HG03097 (cell line): ENCODE measurements around the gene LRRC4C.
A peak's percentile ranks its signal among the peaks of the same experiment; 100 is the strongest.

Experiments used
- ATAC-seq: cut with Tn5 transposase; IDR thresholded peaks from one replicate; pipeline ENCODE4 v1.9.1; 2021; ENCODE audit not compliant: unreplicated experiment, low FRiP score

Gene LRRC4C

DNA sequence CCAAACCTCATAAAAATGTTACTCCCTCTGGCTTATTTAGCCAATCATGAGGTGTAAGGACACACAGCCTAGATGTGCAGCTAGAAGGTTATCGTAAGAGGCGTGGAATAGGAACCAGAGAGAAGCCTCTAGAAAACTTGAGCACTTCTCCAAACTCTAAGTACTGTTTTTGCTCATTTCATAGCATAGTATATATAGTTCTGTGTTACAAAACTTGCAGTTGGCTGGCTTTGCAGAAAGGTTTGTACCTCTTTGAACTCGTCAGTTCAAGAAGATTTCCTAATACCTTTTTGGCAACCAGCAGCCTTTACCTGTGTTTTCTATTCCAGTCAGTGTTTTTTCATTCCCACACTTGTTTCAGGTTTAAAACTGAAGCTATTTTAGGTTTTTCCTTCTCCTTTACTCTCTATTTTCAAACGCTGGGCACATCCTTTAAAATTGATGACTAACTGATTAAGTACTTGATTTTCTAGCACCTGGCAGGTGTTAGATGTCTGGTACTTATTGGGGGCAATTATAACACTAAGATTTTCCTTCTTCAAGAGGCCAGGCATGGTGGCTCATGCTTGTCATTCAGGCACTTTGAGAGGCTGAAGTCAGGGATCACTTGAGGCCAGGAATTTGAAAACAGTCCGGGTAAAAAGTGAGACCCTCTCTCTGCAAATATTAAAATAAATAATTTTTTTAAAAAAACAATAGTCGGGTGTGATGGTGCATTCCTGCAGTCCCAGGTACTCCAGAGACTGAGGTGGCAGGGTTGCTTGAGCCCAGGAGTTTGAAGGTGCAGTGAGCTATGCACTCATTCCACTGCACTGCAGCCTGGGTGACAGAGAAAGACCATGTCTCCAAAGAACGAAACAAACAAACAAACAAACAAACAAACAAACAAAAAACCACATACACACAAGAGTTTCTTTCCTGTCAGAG lies 125.2 kb downstream of the LRRC4C start:
- ATAC-seq, result no peak

DNA sequence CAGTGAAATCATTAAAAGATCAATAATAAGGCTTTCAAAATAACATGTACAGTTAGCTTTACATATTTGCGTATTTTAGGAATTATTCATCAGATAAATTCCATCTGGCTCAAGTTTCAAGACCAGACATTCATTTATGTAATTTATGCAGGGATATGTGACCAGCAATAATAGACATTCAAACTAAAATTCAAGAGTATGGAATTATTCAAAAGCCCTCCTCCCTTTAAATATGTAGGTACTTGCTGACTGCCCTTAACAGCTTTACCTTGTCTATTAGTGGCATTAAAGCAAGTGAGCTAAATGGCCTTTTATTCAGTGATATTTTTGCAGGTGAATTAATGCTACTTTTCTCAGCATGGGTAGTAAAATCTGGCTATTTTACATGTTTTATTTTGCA lies 126.1 kb downstream of the LRRC4C start:
- ATAC-seq, result no peak

DNA sequence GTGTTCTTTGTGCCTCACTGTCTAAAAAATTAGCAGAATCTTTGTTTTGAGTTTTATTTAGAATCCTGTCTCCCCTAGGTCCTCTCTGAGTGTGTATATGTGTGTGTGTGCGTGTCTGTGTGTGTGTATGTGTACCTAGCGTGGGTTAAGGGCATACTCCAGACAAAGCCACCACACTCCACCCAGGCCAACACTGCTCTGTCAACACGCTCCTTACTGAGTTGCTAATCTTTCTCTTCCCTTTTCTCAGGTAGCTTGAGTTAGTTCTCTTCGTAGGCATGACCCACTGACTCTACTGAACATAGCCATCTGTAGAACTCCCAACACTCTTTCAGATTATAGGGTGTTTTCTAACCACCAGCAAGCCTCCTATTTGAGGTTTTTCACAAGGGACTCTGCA lies 131.1 kb downstream of the LRRC4C start:
- ATAC-seq, result no peak

DNA sequence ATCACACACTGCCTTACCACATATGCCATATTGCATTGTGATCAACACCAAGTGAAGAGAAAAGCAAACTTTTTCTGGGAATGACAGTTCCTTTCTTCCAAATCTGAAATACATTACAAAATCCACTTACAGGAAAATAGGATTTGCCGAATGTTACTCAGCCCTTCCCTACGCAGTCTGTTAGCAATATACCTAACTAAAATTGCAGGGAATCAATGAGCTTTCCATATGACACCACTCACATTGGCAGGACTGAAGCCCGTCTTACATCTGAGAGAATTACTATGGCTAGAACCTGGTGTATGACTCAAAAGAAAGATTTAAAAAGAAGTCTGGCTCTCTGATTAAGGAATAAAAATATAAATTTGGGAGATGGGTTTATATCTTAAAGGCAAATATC lies 136.0 kb downstream of the LRRC4C start:
- ATAC-seq, result no peak

DNA sequence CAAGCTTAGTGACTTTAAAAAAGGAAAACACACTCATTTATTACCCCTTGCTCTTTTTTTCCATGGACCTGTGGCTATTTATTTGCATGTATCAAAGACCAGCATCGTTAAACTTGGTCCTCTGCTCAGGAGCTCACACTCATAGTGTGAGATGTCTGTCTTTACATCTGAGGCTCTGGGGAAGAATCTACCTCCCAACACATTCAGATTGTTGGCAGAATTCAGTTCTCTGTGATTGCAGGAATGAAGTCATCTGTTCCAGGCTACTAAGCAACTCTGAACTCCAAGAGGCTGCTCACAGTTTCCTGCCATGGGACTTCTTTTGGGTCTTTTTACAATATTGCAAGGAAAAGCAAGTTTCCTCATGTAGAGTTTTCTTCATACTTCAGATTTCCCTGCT lies 138.8 kb downstream of the LRRC4C start:
- ATAC-seq, result no peak

DNA sequence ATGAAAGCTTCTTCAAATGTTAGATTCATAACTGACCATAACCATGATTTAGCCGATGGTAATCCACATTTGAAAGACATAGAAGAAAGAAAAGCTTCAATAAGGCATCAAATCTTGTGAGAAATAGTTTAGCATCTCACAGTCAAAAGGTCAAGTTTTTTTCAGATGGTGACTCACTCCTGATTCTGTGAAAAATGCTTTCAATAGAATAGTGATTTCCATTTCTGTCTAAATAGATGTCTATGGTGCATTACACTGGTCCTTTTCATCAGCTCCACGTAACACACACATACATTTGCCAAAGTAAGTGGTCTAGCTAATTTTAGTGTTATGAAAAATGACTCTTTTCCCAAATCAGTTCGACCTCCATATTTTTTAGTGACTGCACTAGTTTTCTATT lies 139.2 kb downstream of the LRRC4C start:
- no peak for ATAC-seq

DNA sequence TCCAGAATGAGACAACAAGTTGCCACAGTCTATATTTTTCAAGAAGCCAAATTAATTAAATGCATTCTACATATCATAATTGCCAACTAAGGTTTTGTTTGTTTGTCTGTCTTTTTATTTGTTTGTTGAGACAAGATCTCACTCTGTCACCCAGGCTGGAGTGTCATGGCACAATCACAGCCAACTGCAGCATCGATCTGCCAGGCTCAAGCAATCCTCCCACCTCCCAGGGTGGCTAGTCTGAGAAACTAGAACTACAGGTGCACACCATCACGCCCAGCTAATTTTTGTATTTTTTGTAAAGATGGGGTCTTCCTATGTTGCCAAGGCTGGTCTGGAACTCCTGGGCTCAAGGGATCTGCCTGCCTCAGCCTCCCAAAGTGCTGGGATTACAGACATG lies 140.0 kb downstream of the LRRC4C start:
- ATAC-seq, result no peak

DNA sequence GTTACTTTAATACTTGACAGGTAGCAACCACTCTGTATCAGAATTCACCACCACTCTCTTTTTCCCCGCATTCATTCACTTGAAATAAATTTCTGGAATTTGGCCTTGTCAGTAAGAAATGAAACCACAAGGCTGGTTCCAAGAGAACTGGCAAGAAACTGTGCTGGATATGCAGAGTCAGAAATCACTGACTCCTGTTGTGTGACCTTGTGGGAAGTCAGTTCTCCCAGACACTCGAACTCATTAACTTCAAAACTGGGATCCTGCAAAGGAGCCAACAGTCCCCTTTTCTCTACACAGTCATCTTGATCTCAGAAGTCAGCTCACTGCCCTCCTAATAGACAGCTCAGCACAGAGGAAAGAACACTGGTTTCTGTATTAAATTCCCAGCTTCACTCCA lies 142.7 kb downstream of the LRRC4C start:
- no peak for ATAC-seq

DNA sequence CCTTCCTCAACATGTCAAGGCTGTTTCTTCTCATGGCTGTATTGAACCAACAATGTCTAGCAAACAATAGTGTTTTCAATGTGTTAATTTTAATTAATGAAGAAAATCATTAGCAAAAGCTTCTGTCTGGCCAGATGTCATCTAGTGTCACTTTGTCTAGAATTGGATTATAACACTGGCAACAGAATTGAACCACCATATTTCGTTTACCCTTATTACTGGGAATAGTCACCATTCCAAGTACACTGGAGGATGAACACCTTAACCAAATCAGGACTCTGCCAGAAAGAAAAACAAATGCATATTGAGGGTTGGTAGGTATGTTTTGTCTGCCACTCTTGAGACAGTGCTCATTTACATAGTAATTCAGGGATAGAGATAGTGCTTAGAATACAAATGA lies 146.2 kb downstream of the LRRC4C start:
- no peak for ATAC-seq

DNA sequence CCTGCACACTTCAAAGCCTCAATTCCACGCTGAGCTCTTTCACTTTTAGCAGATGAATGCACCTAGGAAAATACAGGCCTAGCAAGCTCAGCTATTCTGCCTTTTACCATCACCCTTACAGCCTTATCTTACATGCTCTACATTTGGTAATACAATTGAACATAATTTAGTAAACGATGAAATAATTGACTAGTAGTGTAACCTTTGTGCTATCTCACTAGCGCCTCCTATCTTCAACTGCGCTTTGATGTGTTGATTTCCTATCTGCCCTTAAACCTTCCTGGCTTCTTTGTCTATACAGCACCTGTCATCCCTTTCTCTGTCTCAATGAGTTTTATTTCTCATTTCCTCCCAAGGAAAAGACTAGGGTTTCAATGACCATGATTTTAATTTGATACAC lies 149.7 kb downstream of the LRRC4C start:
- peak; percentile 9 for ATAC-seq

DNA sequence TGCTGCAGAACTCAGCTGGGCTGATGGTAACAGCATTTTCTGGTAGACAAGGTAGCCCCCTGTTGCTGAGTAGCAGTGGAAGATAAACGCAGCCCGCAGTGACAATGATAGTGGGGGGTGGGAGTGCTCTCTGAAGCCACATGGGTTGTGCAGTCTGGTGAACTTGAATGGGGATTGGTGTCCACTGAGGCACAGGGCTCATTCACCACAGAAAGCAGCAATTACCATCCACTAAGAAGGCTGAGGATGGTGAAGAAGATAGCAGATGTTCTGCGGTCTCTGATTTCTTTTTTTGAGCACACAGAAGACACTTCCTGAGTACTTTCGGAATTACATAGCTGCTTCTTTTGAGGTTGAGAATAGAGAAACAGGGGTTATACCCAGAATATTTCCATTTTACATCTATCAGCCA lies 150.3 kb downstream of the LRRC4C start:
- peak; percentile 71 for ATAC-seq

DNA sequence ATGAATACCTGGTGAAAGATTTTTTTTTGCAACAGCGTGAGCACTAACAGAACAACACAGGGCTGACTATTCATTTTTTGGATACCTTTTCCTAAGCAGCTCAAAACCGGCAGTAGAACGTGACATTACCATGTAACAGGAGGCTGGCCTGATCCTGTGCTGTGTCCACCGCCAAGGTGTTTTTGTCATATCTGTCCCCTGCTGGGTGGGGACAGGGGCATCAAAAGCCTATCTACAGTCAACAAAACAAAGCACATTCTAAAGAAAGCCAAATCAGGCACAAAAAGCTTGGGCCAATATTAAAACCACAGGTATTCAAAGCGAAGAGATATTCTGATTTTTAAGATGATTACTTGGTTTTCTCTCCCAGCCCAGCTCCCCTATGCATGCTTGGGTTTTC lies 151.2 kb downstream of the LRRC4C start:
- ATAC-seq, result no peak

DNA sequence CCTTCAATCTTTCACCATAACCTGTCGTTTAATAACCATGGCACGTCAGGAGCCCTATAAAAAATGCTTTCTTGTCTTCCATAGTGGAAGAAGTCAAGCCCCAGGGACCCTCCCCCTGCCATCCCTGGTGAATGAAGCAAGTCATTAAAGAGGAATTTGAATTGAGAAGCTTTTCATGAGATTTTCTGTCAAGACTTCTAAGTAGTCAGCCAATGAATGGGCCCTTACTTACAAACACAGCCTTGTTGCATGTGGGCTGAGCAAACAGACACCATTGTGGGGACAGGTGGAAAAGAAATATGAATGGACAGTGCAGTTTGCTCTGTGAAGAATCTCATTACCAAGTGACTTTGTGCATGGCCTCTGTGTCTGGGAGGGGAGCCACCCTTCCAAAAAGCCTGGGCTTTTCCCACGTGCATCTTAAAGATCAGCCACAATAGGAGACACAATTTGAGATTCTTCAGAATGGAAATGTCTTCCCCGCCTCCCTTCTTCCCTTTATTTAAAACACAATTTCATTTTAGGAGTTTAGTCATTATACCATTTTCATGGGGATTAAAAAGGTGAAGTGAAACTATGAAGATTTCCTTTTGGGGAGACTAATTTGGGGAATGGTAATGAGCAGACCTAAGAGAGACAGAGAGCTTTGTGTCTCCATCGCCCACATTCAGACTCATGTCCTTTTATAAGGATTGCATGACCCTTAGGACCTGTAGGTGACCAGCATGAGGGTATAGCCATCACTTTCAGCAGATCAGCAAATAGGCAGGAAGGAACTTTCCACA lies 152.0 kb downstream of the LRRC4C start:
- ATAC-seq, result no peak

DNA sequence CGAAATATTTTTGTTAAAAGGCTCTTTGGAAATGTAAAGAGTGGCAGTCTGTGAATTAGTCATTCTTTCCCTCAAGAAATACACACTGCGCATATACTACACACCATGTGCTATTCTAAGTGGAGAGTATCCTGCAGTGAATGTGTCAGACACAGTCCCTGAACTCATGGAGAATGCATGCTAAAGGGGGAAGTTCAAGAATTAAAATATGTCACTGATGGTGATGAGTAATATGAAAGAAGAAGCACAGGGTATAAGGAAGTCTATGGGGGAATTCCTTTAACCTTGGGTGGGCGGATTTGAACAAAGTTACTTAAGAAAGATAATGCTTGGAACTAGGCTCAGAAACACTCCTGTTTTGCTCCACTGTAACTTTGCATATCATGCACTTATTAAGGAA lies 153.0 kb downstream of the LRRC4C start:
- no peak for ATAC-seq

DNA sequence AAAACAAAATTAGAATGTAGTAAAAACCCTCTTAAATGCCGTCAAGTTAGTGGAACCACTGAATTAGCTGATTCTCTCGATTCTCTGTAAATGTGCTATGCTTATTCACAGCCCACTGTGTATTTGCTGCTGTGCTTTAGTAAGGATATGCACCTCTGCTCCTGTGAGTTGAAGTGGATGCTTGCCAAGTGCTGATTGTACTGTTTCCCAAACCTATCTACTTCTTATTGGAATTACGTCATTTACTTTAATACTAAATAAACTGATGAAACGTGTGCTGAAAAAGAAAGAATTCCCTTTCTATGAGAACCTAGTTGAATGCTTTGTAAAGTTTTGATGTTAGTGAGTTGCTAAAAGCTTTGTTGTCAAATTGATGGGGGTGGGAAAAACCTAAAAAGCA lies 158.4 kb downstream of the LRRC4C start:
- ATAC-seq, result no peak

DNA sequence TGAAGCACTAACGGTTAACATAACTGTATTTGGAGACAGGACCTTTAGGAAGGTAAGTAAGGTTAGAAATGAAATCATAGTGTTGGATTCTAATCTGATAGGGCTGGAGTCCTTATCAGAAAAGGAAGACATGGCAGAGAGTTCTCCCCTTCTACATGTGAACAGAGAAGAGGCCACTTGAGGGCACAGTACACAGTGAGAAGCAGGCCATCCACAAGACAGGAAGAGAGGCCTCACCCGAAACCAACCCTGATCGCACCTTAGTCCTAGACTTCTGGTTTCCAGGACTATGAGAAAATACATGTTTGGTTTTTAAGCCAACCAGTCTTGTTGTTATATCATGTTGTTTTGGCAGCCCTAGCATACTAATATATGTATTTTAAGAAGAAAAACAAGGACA lies 170.0 kb downstream of the LRRC4C start:
- no peak for ATAC-seq

DNA sequence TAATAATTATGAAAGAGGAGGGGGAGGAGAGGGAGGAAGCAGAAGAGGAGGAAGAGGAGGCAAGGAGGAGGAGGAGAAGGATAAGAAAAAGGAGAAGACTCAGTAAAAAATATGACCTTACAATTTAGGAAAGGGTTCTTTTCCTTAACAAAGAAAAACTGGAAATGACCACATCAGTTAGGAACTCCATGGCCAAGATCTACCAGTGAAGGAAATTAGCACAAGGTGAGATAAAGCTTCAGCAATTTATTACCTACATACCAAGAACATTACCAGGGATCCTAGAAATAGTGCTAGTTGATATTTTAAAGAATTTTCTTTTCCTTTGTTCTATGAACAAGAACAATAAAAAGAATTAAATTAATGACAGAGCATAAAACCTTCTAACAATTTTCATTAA lies 172.7 kb downstream of the LRRC4C start:
- no peak for ATAC-seq

DNA sequence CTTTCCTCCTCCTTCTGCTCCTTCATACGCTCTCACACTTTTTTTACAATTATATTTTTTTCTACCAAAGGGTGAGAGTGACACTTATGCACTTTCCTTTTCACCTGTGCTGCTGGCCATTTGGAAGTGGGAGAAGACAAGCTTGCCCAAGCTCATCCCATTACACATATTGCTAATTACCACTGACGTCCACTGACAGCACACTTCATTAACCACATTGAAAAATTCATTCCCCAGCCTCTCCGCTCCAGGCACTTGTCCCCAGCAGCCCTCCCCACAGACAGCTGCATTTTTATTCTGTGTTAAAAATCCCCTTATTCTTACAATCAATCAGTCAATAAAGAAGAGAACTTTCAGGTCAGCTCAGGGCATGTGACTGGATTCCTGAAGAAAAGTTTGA lies 175.1 kb downstream of the LRRC4C start:
- no peak for ATAC-seq

DNA sequence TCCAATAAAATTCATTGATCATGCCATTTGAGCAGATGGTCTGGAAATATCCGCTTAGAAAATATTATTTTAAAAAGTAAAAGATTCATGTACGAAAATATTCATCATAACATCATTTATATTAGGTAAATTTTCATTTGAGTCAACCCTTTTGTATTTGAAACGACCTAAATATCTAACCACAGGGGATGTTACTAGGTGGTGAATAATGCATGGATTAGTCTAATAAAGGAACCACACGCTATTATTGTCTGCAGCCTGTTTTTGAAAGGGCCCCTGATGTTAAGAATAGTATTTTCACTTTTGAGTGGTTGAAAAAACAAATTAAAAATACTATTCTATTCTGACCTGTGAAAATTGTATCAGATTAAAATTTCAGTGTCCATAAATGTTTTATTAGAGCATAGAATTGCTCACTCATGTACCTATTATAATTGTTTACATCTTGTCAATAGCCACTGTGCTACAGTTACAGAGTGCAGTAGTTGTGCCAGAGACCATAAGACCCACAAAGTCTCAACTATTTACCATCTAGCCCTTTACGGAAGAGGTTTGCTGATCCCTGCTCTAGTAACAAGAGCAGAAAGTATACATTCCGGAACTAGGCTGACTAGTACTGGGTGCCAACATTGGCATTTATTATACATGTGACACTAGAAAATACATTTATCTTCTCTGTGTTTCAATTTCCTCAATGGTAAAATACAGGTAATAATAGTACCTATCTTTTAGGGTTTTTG lies 176.1 kb downstream of the LRRC4C start:
- no peak for ATAC-seq

DNA sequence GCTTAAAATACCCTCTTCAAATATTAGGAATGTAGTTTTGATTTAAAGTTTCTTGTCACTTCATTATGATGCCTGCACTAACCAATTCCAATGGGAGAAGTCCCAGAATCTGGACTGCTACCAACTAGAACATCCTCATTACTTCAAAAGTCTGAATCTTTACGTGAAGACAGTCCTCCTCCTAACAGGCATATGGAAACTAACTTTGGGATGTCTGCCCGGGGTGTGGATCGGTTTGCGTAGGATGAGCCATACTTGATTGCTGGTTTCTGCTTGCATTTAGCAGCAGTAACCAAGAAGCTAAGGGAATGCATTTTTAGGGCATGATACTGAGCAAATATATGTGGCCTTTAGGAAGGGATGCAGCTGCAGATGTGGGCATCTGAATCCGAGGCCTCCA lies 177.1 kb downstream of the LRRC4C start:
- no peak for ATAC-seq

DNA sequence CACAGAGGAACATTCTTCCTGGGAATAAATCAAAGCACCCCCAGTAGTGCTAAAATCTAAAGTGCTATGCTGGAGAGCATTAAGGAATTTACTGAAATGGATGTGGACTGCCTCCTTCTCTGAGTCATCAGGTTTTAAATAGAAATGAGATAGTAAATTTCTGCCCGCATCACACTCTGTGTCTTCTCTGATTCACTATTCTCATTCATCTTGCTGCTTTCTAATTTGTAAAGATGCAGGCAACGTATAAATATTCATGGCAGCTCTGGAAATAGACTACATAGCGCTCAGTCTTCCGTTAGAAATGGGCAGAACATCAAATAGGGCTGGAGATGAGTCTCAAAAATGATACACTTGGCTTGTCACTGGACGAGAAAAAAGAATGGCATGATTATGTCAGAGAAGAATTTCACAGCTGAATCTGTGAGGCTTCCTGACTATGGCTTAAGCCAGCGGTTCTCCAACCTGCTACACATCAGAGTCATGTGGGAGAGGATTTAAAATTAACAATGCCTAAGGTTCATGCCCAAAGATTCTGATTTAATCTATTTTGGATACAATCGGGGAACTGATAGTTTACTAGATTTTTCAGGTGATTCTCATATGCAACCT lies 178.2 kb downstream of the LRRC4C start:
- no peak for ATAC-seq
